Lung (tissue), 12 donors: ENCODE data around the gene MACROH2A1. TPM values are rescaled to one million over a fixed set of nuclear protein-coding genes. Genes with fewer than 3 reads are reported as not detected.

ENCODE experiments used
- ATAC-seq: fragments of 200-7000 bp; cut with Tn5 transposase; one replicate; pipeline ENCODE4 v1.9.1; 2020; ENCODE audit warnings: moderate number of reproducible peaks; ENCODE audit not compliant: insufficient read depth, low FRiP score
- DNase-seq, 3 donors: peaks; one replicate each; pipeline ENCODE4 v3.0.0-alpha.2; 2013 to 2017
- H3K27ac ChIP-seq, 2 donors: one replicate each; pipeline ENCODE4 v1.5.1; 2013; ENCODE audit warnings: mild to moderate bottlenecking in 2 of 2, moderate library complexity in 2 of 2, control low read depth in 1 of 2, inconsistent platforms in 1 of 2, low read depth in 1 of 2, low read length in 1 of 2
- H3K27me3 ChIP-seq, 3 donors: one replicate each; pipeline ENCODE4 v1.5.1; 2013; ENCODE audit warnings: low read length in 2 of 3; ENCODE audit not compliant: control insufficient read depth in 3 of 3, insufficient read depth in 3 of 3
- H3K36me3 ChIP-seq, 4 donors: one replicate each; pipeline ENCODE4 v1.5.1; 2013; ENCODE audit warnings: low read length in 4 of 4, mild to moderate bottlenecking in 1 of 4, moderate library complexity in 1 of 4; ENCODE audit not compliant: control insufficient read depth in 4 of 4, insufficient read depth in 4 of 4
- H3K4me1 ChIP-seq, 5 donors: one replicate each; pipeline ENCODE4 v1.5.1; 2013; ENCODE audit warnings: low read length in 5 of 5, mild to moderate bottlenecking in 2 of 5, moderate library complexity in 1 of 5; ENCODE audit not compliant: control insufficient read depth in 5 of 5, insufficient read depth in 5 of 5
- H3K4me3 ChIP-seq: one replicate; pipeline ENCODE4 v1.5.1; 2013; ENCODE audit warnings: mild to moderate bottlenecking, control low read depth, moderate library complexity
- H3K9ac ChIP-seq, 2 donors: one replicate each; pipeline ENCODE4 v1.5.1; 2013; ENCODE audit warnings: low read length in 2 of 2, control low read depth in 1 of 2; ENCODE audit not compliant: insufficient read depth in 1 of 2
- H3K9me3 ChIP-seq, 4 donors: one replicate each; pipeline ENCODE4 v1.5.1; 2013; ENCODE audit warnings: low read length in 3 of 4, mild to moderate bottlenecking in 1 of 4, moderate library complexity in 1 of 4; ENCODE audit not compliant: control insufficient read depth in 4 of 4, insufficient read depth in 3 of 4
- CTCF ChIP-seq: IDR thresholded peaks from 2 replicates; pipeline ENCODE4 v1.5.1; 2012; ENCODE audit warnings: mild to moderate bottlenecking; ENCODE audit errors: control extremely low read depth, extremely low read depth
- WGBS, 2 donors: extraction: QIAGEN DNeasy Blood & Tissue Kit; methylation state at CpG; one replicate each; pipeline ENCODE4 v1.1.7; 2013; 5-methylcytosine and 5-hydroxymethylcytosine counted together
- polyA plus RNA-seq, 2 donors: library from polyadenylated mRNA; stranded (reverse); fragments of 200-250 nt; gene quantifications; one replicate each; pipeline ENCODE4 v1.2.1, GENCODE V29; 2013
- total RNA-seq, 2 donors: library from RNA; depleted of rRNA in 1 of 2; stranded (reverse); fragments of >200 nt in 1 of 2; gene quantifications; one replicate each; pipeline ENCODE4 v1.2.1, GENCODE V29; 2014 to 2021
- donor health status: control.
- donor health status: control.
- donor health status: Bipolar disorder and iron deficiency.
- donor health status: healthy.
- donor health status: DM: yes; HTN: yes; CAD: no.

The MACROH2A1 gene
- total and polyA plus RNA-seq, 4 donors, result 149 to 334 (median 248) TPM

DNA sequence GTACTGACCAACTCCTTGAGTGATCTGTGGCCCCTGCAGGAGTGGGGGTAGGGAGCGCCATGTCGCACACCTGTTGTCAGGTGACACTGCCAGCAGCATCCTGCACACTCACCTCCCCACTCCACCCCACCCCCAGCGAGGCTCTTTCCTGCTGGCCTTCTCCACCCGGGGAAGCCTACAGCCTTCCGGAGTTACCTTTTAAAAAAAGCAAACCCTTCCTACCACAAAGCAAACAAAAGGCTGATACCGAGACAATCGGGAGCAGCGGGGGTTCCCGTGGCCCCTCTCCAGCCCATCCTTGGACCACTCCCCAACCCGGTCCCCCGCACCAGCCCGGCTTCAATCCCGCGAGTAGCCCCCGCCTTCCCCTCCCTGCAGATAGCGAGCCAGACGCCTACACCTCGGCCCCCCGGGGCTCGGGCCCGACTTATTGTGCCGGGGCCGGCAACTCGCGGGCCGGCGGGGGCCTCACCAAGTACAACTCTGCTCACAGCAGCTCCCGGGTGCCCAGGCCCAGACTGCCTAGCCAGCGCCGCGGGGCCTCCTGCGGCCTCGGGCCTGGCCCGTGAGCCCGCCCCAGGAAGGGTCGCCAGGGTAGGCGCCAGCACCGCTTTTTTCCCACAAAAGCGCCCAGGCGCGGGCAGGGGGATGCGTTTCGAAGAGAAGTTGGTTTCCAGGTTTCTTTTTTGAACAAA is 724 bp downstream of the MACROH2A1 start:
- no peak for ATAC-seq

GRCh38 chr5:135397084-135397483 is 1.9 kb downstream of the MACROH2A1 start:
- Histone ChIP-seq H3K36me3 (peaks cover 0 to 3% (median 1%) of the 10 kb centered on the region in 4 donors), H3K9ac (peak overlapping the region in 1 of 2 donors; percentile 82), H3K4me1 (peaks cover 25 to 56% (median 33%) of the 10 kb centered on the region in 5 donors), H3K4me3 (no peak overlapping the region), H3K27me3 (no peaks in the 10 kb centered on the region), H3K9me3 (no peaks in the 10 kb centered on the region), H3K27ac (peak overlapping the region in 1 of 2 donors; percentile 44)
- no peak for DNase-seq
- no peak for TF ChIP-seq CTCF
- WGBS, 2 donors, result 62 to 79% methylated on average over 5 of the region's 5 CpGs
- no peak for ATAC-seq

More for the DNA sequence above, 724 bp downstream of the MACROH2A1 start:
- WGBS, 2 donors, result 0 to 1% methylated on average over 40 to 43 of the region's 43 CpGs
- Histone ChIP-seq H3K4me1 (peaks cover 23 to 56% (median 30%) of the 10 kb centered on the region in 5 donors), H3K36me3 (peaks cover 0 to 3% (median 1%) of the 10 kb centered on the region in 4 donors), H3K4me3 (peak overlapping the region; percentile 95), H3K9me3 (no peaks in the 10 kb centered on the region), H3K27ac (peak overlapping the region; percentile 87 to 93), H3K27me3 (no peaks in the 10 kb centered on the region), H3K9ac (peak overlapping the region; percentile 79 to 82)
- TF ChIP-seq CTCF, result no peak
- DNase-seq, result peak; percentile 24 to 49 (median 42)

DNA sequence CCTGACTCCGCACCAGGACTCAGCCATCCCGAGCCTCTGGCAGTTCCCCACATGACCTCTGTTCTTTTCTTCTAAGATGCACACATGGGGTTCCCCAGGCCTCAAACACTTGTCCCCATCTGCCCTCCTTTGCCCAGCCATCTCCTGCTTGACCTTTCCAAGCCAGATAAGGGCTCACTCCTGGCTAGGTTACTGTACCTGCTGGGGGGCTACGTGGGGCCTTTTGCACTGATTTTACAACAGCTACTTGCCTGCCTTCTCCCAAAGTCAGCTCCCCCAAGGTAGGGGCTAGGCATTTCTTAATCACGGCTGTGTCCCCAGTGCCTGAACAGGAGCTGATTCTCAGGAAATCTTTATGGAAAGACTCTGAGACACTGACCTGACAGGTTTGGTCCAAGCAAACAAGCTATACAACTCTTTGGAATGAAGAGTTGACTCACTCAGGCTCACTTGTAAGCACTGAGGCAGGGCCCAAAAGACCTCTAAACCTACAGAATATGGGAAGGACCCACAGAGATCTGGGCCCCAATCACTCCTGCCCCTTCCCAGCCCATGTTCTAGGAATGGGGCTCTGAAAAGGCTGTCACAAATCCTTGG is 2.5 kb downstream of the MACROH2A1 start:
- no peak for TF ChIP-seq CTCF
- peak overlapping the region; percentile 25 to 44 for H3K27ac ChIP-seq
- no peak overlapping the region for H3K9ac ChIP-seq
- peaks cover 0 to 8% (median 2%) of the 10 kb centered on the region in 4 donors for H3K36me3 ChIP-seq
- 52 to 72% methylated on average over 4 of the region's 4 CpGs for WGBS, 2 donors
- DNase-seq (no peak), ATAC-seq (no peak)
- H3K4me1 ChIP-seq, result peaks cover 30 to 56% (median 34%) of the 10 kb centered on the region in 5 donors
- H3K27me3 ChIP-seq, result no peaks in the 10 kb centered on the region
- H3K4me3 ChIP-seq, result no peak overlapping the region
- no peaks in the 10 kb centered on the region for H3K9me3 ChIP-seq
